UCSD-AML1 (cell line): ENCODE data around the gene FAM171A1.
"Not testable (repeated sequence)": the region's sequence is repeated elsewhere in the genome, so short reads cannot be mapped to it uniquely, and the experiment has no call there.

Source experiments
- DNase-seq: peaks from one replicate; lab custom pipeline; 2025; ENCODE audit not compliant: unreplicated experiment; lab: John Stamatoyannopoulos, UW

Gene FAM171A1

GRCh38 chr10:15321431-15322341 is 49.4 kb downstream of the FAM171A1 start:
- no peak for DNase-seq

- DNase-seq, result no peak
Measured at GRCh38 chr10:15320522-15321203, 50.4 kb downstream of the FAM171A1 start.

GRCh38 chr10:15320118-15320517 is 51.0 kb downstream of the FAM171A1 start:
- no peak for DNase-seq

- DNase-seq, result no peak
Measured at GRCh38 chr10:15316871-15317464, 54.1 kb downstream of the FAM171A1 start.

GRCh38 chr10:15316145-15316544 is 54.9 kb downstream of the FAM171A1 start:
- DNase-seq, result no peak

- no peak for DNase-seq
Measured at GRCh38 chr10:15315286-15315685, 55.8 kb downstream of the FAM171A1 start.

GRCh38 chr10:15314482-15315045 is 56.5 kb downstream of the FAM171A1 start:
- DNase-seq, result no peak

- DNase-seq, result peak; percentile 44
Measured at GRCh38 chr10:15313843-15314242, 57.2 kb downstream of the FAM171A1 start.

- DNase-seq, result no peak
Measured at GRCh38 chr10:15313047-15313446, 58.0 kb downstream of the FAM171A1 start.

- no peak for DNase-seq
Measured at GRCh38 chr10:15311569-15312280, 59.4 kb downstream of the FAM171A1 start.

GRCh38 chr10:15310776-15311568 is 60.1 kb downstream of the FAM171A1 start:
- no peak for DNase-seq

- no peak for DNase-seq
Measured at GRCh38 chr10:15309221-15309620, 61.9 kb downstream of the FAM171A1 start.

- DNase-seq, result no peak
Measured at GRCh38 chr10:15306735-15307280, 64.3 kb downstream of the FAM171A1 start.

- DNase-seq, result no peak
Measured at GRCh38 chr10:15305634-15306033, 65.5 kb downstream of the FAM171A1 start.

- DNase-seq, result no peak
Measured at GRCh38 chr10:15305161-15305560, 65.9 kb downstream of the FAM171A1 start.

- not testable (repeated sequence) for DNase-seq
Measured at GRCh38 chr10:15302188-15302956, 68.7 kb downstream of the FAM171A1 start.

GRCh38 chr10:15300697-15301096 is 70.4 kb downstream of the FAM171A1 start:
- no peak for DNase-seq

GRCh38 chr10:15300145-15300544 is 70.9 kb downstream of the FAM171A1 start:
- DNase-seq, result no peak

- no peak for DNase-seq
Measured at GRCh38 chr10:15296701-15297100, 74.4 kb downstream of the FAM171A1 start.
